SK-N-SH (cell line): ENCODE measurements around the gene CFAP92. TPM values are rescaled to one million over a fixed set of nuclear protein-coding genes. Genes with fewer than 3 reads are reported as not detected.
A peak's percentile ranks its signal among the peaks of the same experiment; 100 is the strongest.

Experiments used
- CTCF ChIA-PET: fragments of 300-600, 350-600 bp; formaldehyde crosslinking; extraction: SDS; loops from one replicate; lab custom pipeline; 2021; lab: Yijun Ruan, JAX
- POLR2A ChIA-PET: fragments of 350-600 bp; sonication (Branson Sonifier 250); formaldehyde crosslinking; extraction: SDS; loops from one replicate; lab custom pipeline; 2020; ENCODE audit warnings: antibody characterized with exemption, inconsistent platforms; lab: Yijun Ruan, JAX
- DNase-seq: peaks from one replicate; pipeline ENCODE4 v3.0.0; 2012
- H2AFZ ChIP-seq: fragments of 200-600 bp; sonication (generic); 2 replicates; pipeline ENCODE4 v1.8.1; 2016; ENCODE audit warnings: antibody characterized with exemption, mild to moderate bottlenecking, low read depth
- H3F3A ChIP-seq: fragments of 200-600 bp; sonication (generic); replicated peaks from 2 replicates; pipeline ENCODE3; 2016; ENCODE audit warnings: antibody characterized with exemption, mild to moderate bottlenecking; ENCODE audit not compliant: insufficient read depth
- H3K27ac ChIP-seq, 2 experiments: fragments of 200-500 bp in 1 of 2; fragments of 200-600 bp in 1 of 2; sonication (Bioruptor generic) in 1 of 2; sonication (generic), shearing (Covaris generic) in 1 of 2; 2 replicates each; pipeline versions ENCODE4 v1.5.1 to v1.6.1; 2014 to 2016; ENCODE audit warnings: low read depth in 2 of 2, inconsistent platforms in 1 of 2, low read length in 1 of 2, mild to moderate bottlenecking in 1 of 2, mixed read lengths in 1 of 2
- H3K27me3 ChIP-seq: fragments of 200-600 bp; sonication (generic), shearing (Covaris generic); 2 replicates; pipeline ENCODE4 v1.6.1; 2016; ENCODE audit warnings: mixed run types; ENCODE audit not compliant: insufficient read depth
- H3K36me3 ChIP-seq, 2 experiments: fragments of 200-500 bp in 1 of 2; fragments of 200-600 bp in 1 of 2; sonication (Bioruptor generic) in 1 of 2; sonication (generic) in 1 of 2; replicated peaks in 1 of 2; 2 replicates each; pipeline versions ENCODE3 to v1.5.1; 2014 to 2016; ENCODE audit warnings: low read length in 1 of 2, mild to moderate bottlenecking in 1 of 2; ENCODE audit not compliant: insufficient read depth in 2 of 2, control insufficient read depth in 1 of 2
- H3K4me1 ChIP-seq, 2 experiments: fragments of 200-500 bp in 1 of 2; fragments of 200-600 bp in 1 of 2; sonication (Bioruptor generic) in 1 of 2; sonication (generic), shearing (Covaris generic) in 1 of 2; 2 replicates each; pipeline versions ENCODE4 v1.5.1 to v1.6.1; 2014 to 2016; ENCODE audit warnings: low read depth in 1 of 2, low read length in 1 of 2, mixed run types in 1 of 2; ENCODE audit not compliant: insufficient read depth in 2 of 2, control insufficient read depth in 1 of 2
- H3K4me2 ChIP-seq: fragments of 200-600 bp; sonication (generic), shearing (Covaris generic); 2 replicates; pipeline ENCODE4 v1.6.1; 2017; ENCODE audit warnings: mixed run types
- H3K4me3 ChIP-seq, 2 experiments: fragments of 200-500 bp in 1 of 2; fragments of 200-600 bp in 1 of 2; sonication (Bioruptor generic) in 1 of 2; sonication (generic), shearing (Covaris generic) in 1 of 2; 2 replicates each; pipeline versions ENCODE4 v1.5.1 to v1.8.1; 2014 to 2016; ENCODE audit warnings: low read depth in 2 of 2, inconsistent platforms in 1 of 2, low read length in 1 of 2, mild to moderate bottlenecking in 1 of 2, mixed read lengths in 1 of 2, moderate library complexity in 1 of 2
- H3K79me2 ChIP-seq: fragments of 200-600 bp; sonication (generic); 2 replicates; pipeline ENCODE4 v1.8.1; 2017; ENCODE audit warnings: mild to moderate bottlenecking; ENCODE audit not compliant: insufficient read depth
- H3K9ac ChIP-seq: fragments of 200-600 bp; sonication (generic); 2 replicates; pipeline ENCODE4 v1.6.1; 2017; ENCODE audit warnings: mixed run types
- H3K9me2 ChIP-seq: fragments of 200-600 bp; sonication (generic); 2 replicates; pipeline ENCODE4 v1.6.1; 2017; ENCODE audit warnings: mixed run types
- H3K9me3 ChIP-seq: fragments of 200-600 bp; sonication (generic); 2 replicates; pipeline ENCODE4 v1.6.1; 2017; ENCODE audit warnings: mixed run types, mild to moderate bottlenecking, moderate library complexity
- H4K20me1 ChIP-seq: fragments of 200-600 bp; sonication (generic); 2 replicates; pipeline ENCODE4 v1.6.1; 2017; ENCODE audit warnings: mild to moderate bottlenecking, mixed run types; ENCODE audit not compliant: insufficient read depth
- CHD2 ChIP-seq: fragments of 150-350 bp; IDR thresholded peaks from 2 replicates; pipeline ENCODE4 v1.6.1; 2018; ENCODE audit warnings: low read length; ENCODE audit not compliant: partially characterized antibody
- EZH2phosphoT487 ChIP-seq: fragments of 200-600 bp; sonication (generic); IDR thresholded peaks from 2 replicates; pipeline ENCODE4 v1.6.1; 2017; ENCODE audit warnings: low read depth, mixed run types, mild to moderate bottlenecking, antibody characterized with exemption, moderate library complexity, borderline replicate concordance
- FOSL2 ChIP-seq: IDR thresholded peaks from 2 replicates; pipeline ENCODE4 v1.4.0; 2012; ENCODE audit warnings: low read depth, mild to moderate bottlenecking, moderate library complexity, borderline replicate concordance
- FOXJ3 ChIP-seq: sonication (generic); formaldehyde crosslinking; IDR thresholded peaks from 2 replicates; pipeline ENCODE4 v1.5.1; 2020; ENCODE audit warnings: mild to moderate bottlenecking, missing genetic modification reagents
- FOXM1 ChIP-seq: IDR thresholded peaks from 2 replicates; pipeline ENCODE4 v1.4.0; 2012; ENCODE audit warnings: low read depth, mild to moderate bottlenecking
- GATA2 ChIP-seq: sonication (generic); formaldehyde crosslinking; IDR thresholded peaks from 2 replicates; pipeline ENCODE4 v1.5.0; 2020; ENCODE audit warnings: mild to moderate bottlenecking, missing genetic modification reagents
- JUND ChIP-seq: IDR thresholded peaks from 2 replicates; pipeline ENCODE4 v1.4.0; 2012
- NFIC ChIP-seq: IDR thresholded peaks from 2 replicates; pipeline ENCODE4 v1.4.0; 2012; ENCODE audit warnings: borderline replicate concordance
- POLR2AphosphoS5 ChIP-seq: IDR thresholded peaks from 2 replicates; pipeline ENCODE4 v1.6.1; 2012; ENCODE audit warnings: low read depth, low read length
- RCOR1 ChIP-seq: fragments of 150-350 bp; IDR thresholded peaks from 2 replicates; pipeline ENCODE4 v1.6.1; 2017; ENCODE audit warnings: antibody characterized with exemption, low read length
- SIN3A ChIP-seq: IDR thresholded peaks from 2 replicates; pipeline ENCODE4 v1.6.1; 2012; ENCODE audit warnings: low read depth, mild to moderate bottlenecking, low read length, moderate library complexity, borderline replicate concordance
- SMC3 ChIP-seq: IDR thresholded peaks from 2 replicates; pipeline ENCODE4 v1.6.1; 2012; ENCODE audit warnings: low read depth, low read length, improper control_type of control experiment
- YY1 ChIP-seq: IDR thresholded peaks from 2 replicates; pipeline ENCODE4 v1.4.0; 2012; ENCODE audit warnings: low read depth, mild to moderate bottlenecking
- WGBS: methylation state at CpG from one replicate; pipeline ENCODE4 v1.1.6; 2017; ENCODE audit warnings: low lambda C conversion rate; 5-methylcytosine and 5-hydroxymethylcytosine counted together
- polyA plus RNA-seq, 3 experiments: library from polyadenylated mRNA; depleted of rRNA; stranded (reverse); fragments of >200 nt; gene quantifications; 2 replicates each; pipeline ENCODE4 v1.2.3, GENCODE V29; 2012
- TF ChIP-seq, protein P1 (sequence below): IDR thresholded peaks from 2 replicates; pipeline ENCODE4 v1.4.0; 2012; ENCODE audit warnings: low read depth
- TF ChIP-seq, protein P2 (sequence below): fragments of 200-600 bp; sonication (generic); IDR thresholded peaks from 2 replicates; pipeline ENCODE4 v1.6.1; 2017; ENCODE audit warnings: antibody characterized with exemption, mild to moderate bottlenecking, moderate library complexity
- TF ChIP-seq, protein P3 (sequence below): IDR thresholded peaks from 2 replicates; pipeline ENCODE4 v1.4.0; 2012; ENCODE audit warnings: low read depth, borderline replicate concordance
- TF ChIP-seq, protein P4 (sequence below): IDR thresholded peaks from 2 replicates; pipeline ENCODE4 v1.4.0; 2012; ENCODE audit warnings: low read depth, borderline replicate concordance

The CFAP92 gene
- polyA plus RNA-seq, 1 of the 3 experiments (the other 2 are of a cell fraction): not detected

DNA sequence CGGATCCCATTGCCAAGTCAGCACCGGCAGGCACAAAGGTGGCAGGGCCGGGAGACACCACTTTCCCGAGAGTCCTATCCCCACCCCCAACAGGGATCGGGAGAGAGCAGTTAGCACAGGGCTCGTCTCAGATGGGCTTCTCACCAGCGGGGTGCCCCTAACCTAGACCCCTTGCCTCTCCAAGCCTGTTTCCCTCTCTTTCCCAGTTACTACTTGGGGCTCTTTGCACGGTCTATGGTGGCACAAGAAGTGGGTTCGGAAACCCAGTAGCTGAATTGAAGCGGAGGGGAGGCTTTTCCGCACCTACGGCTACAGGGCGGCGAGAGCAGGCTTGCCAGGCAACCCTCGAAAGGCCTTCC lies 6.8 kb upstream of the CFAP92 start:
- Histone ChIP-seq H3K4me1 (peaks cover 0 to 2% of the 10 kb centered on the region in 2 experiments; a peak in 1 of 4 replicates), H3K79me2 (no peaks in the 10 kb centered on the region), H4K20me1 (no peaks in the 10 kb centered on the region), H3K4me2 (peak overlapping the region; percentile 28; the same call in 1 of the 2 replicates), H3K27me3 (peaks cover 56% of the 10 kb centered on the region), H3K9me3 (no peaks in the 10 kb centered on the region), H3K9ac (no peak overlapping the region), H3K27ac (no peak overlapping the region), H3K36me3 (no peaks in the 10 kb centered on the region), H3K9me2 (no peaks in the 10 kb centered on the region), H2AFZ (no peak overlapping the region), H3F3A (no peaks in the 10 kb centered on the region), H3K4me3 (peak overlapping the region in 1 of 2 experiments; percentile 19; a peak in 2 of 4 replicates)
- CTCF ChIA-PET: interaction anchor here (0.7 to 3.1 kb wide), 3 partner anchors 16 to 245 kb away, joined by 3 to 20 read pairs (median 5); no protein-coding TSS in a partner anchor
- DNase-seq: no peak
- POLR2A ChIA-PET: no interaction called here
- 9% methylated on average over 10 of the region's 15 CpGs for WGBS
- TF ChIP-seq EZH2phosphoT487 (no peak), FOXJ3 (CRISPR knock-in tag) (no peak)

DNA sequence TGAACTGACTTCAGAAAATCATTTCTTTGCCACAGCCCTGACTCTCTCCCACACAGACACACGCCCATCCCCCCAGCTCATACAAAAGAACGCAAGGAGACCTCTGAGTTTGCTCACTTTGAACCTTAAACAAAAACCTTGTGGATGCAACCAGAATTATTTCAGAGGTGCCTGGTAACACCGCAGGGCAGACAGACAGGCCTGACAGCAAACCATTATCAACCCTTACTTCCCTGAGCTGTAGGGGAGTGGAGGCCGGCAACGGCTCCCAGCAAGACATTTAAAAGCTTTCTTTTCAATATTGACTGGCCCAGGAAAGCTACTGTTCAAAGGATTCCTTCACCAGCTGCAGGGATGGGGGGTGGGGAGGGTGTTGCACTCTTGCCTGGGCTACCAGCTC lies 5.2 kb upstream of the CFAP92 start:
- no peak overlapping the region for H2AFZ ChIP-seq
- no peak for TF ChIP-seq YY1
- TF ChIP-seq, protein P1, sequence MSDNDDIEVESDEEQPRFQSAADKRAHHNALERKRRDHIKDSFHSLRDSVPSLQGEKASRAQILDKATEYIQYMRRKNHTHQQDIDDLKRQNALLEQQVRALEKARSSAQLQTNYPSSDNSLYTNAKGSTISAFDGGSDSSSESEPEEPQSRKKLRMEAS: no peak
- TF ChIP-seq SMC3: no peak
- TF ChIP-seq, protein P2, sequence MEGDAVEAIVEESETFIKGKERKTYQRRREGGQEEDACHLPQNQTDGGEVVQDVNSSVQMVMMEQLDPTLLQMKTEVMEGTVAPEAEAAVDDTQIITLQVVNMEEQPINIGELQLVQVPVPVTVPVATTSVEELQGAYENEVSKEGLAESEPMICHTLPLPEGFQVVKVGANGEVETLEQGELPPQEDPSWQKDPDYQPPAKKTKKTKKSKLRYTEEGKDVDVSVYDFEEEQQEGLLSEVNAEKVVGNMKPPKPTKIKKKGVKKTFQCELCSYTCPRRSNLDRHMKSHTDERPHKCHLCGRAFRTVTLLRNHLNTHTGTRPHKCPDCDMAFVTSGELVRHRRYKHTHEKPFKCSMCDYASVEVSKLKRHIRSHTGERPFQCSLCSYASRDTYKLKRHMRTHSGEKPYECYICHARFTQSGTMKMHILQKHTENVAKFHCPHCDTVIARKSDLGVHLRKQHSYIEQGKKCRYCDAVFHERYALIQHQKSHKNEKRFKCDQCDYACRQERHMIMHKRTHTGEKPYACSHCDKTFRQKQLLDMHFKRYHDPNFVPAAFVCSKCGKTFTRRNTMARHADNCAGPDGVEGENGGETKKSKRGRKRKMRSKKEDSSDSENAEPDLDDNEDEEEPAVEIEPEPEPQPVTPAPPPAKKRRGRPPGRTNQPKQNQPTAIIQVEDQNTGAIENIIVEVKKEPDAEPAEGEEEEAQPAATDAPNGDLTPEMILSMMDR: no peak
- no peak for TF ChIP-seq CHD2
- TF ChIP-seq, protein P3, sequence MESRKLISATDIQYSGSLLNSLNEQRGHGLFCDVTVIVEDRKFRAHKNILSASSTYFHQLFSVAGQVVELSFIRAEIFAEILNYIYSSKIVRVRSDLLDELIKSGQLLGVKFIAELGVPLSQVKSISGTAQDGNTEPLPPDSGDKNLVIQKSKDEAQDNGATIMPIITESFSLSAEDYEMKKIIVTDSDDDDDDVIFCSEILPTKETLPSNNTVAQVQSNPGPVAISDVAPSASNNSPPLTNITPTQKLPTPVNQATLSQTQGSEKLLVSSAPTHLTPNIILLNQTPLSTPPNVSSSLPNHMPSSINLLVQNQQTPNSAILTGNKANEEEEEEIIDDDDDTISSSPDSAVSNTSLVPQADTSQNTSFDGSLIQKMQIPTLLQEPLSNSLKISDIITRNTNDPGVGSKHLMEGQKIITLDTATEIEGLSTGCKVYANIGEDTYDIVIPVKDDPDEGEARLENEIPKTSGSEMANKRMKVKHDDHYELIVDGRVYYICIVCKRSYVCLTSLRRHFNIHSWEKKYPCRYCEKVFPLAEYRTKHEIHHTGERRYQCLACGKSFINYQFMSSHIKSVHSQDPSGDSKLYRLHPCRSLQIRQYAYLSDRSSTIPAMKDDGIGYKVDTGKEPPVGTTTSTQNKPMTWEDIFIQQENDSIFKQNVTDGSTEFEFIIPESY: no peak
- no peak for TF ChIP-seq FOXM1
- TF ChIP-seq JUND: no peak
- TF ChIP-seq FOSL2: no peak
- no peak for TF ChIP-seq SIN3A
- no peak for TF ChIP-seq POLR2AphosphoS5
- TF ChIP-seq GATA2 (CRISPR knock-in tag): no peak
- TF ChIP-seq, protein P4, sequence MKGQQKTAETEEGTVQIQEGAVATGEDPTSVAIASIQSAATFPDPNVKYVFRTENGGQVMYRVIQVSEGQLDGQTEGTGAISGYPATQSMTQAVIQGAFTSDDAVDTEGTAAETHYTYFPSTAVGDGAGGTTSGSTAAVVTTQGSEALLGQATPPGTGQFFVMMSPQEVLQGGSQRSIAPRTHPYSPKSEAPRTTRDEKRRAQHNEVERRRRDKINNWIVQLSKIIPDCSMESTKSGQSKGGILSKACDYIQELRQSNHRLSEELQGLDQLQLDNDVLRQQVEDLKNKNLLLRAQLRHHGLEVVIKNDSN: no peak
- no peak for TF ChIP-seq EZH2phosphoT487
- no peak for TF ChIP-seq NFIC
- TF ChIP-seq RCOR1: no peak
- H3K27me3 ChIP-seq: peaks cover 61% of the 10 kb centered on the region
- no peaks in the 10 kb centered on the region for H4K20me1 ChIP-seq
- no peaks in the 10 kb centered on the region for H3K9me3 ChIP-seq
- H3K79me2 ChIP-seq: no peaks in the 10 kb centered on the region
- WGBS: 70% methylated on average over 5 of the region's 5 CpGs
- peaks cover 0 to 10% of the 10 kb centered on the region in 2 experiments; a peak in 1 of 4 replicates for H3K4me1 ChIP-seq
- no peaks in the 10 kb centered on the region for H3K36me3 ChIP-seq
- DNase-seq: no peak
- no peaks in the 10 kb centered on the region for H3F3A ChIP-seq
- H3K4me2 ChIP-seq: no peak overlapping the region
- H3K9ac ChIP-seq: no peak overlapping the region
- ChIA-PET POLR2A (interaction anchor here (1.2 kb wide), 1 partner anchor 123 kb away, joined by 3 read pairs; the partner anchor contains the start of gene RAB43), CTCF (interaction anchor here (0.8 to 3.1 kb wide), 3 partner anchors 12 to 163 kb away, joined by 3 to 20 read pairs (median 6); no protein-coding TSS in a partner anchor)
- H3K9me2 ChIP-seq: no peaks in the 10 kb centered on the region
- H3K4me3 ChIP-seq: no peak overlapping the region
- no peak overlapping the region for H3K27ac ChIP-seq
